Fibroblast of lung (primary cell): ENCODE data around the gene TMEM208.

ENCODE experiments used
- EZH2 ChIP-seq: IDR thresholded peaks from 2 replicates; pipeline ENCODE4 v1.5.1; 2012; ENCODE audit warnings: low read length, control low read depth, mild to moderate bottlenecking; ENCODE audit errors: missing control alignments
- TF ChIP-seq, protein P1 (sequence below), 2 donors: IDR thresholded peaks in 1 of 2; conservative IDR thresholded peaks in 1 of 2; 1 replicate in 1 of 2; 2 replicates in 1 of 2; pipeline ENCODE4 v1.5.1; 2011 to 2012; ENCODE audit warnings: low read length in 2 of 2, control low read depth in 1 of 2, inconsistent platforms in 1 of 2, low read depth in 1 of 2, mild to moderate bottlenecking in 1 of 2

DNA sequence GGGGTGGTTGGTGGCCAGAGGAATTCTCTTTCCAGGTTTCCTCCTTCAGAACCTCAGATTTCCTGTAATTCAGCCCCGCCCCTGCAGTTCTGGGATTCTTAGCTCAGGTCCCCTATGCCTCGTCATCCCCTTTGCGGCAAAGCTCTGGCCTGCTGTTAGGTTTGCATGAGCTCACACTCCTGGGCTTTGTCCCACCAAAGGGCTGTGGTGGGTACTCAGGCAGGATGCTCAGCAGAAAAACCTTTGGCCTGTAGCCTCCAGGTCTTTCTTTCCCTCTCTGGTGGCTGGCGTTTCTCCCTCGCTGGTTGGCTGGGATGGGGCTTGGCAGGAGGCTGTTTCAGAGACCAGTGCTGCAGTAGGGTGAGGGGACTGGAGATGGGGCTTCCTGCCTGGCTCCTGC is 42.8 kb downstream of the TMEM208 start:
- TF ChIP-seq, protein P1, sequence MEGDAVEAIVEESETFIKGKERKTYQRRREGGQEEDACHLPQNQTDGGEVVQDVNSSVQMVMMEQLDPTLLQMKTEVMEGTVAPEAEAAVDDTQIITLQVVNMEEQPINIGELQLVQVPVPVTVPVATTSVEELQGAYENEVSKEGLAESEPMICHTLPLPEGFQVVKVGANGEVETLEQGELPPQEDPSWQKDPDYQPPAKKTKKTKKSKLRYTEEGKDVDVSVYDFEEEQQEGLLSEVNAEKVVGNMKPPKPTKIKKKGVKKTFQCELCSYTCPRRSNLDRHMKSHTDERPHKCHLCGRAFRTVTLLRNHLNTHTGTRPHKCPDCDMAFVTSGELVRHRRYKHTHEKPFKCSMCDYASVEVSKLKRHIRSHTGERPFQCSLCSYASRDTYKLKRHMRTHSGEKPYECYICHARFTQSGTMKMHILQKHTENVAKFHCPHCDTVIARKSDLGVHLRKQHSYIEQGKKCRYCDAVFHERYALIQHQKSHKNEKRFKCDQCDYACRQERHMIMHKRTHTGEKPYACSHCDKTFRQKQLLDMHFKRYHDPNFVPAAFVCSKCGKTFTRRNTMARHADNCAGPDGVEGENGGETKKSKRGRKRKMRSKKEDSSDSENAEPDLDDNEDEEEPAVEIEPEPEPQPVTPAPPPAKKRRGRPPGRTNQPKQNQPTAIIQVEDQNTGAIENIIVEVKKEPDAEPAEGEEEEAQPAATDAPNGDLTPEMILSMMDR (conservative IDR thresholded peaks at IDR 0.05 in 1 of 2, IDR thresholded peaks at IDR 0.05 in 1 of 2; ENCODE audit: low read depth in 1 of 2, low read length in 2 of 2), result no peak
- no peak for TF ChIP-seq EZH2
